Panc1 (cell line): ENCODE measurements around the gene ADA. TPM values are rescaled to one million over a fixed set of nuclear protein-coding genes. Genes with fewer than 3 reads are reported as not detected.

Experiments used
- ATAC-seq: fragments of 200-7000 bp; cut with Tn5 transposase; 2 replicates; pipeline ENCODE4 v1.9.1; 2020; ENCODE audit warnings: mild to moderate bottlenecking, moderate library complexity
- BruUV-seq: library from RNA; stranded (reverse); fragments of 400-500 nt; replicated peaks from 2 replicates; lab custom pipeline; 2021; lab: Mats Ljungman, UMichigan
- CTCF ChIA-PET: fragments of 300-600 bp; sonication (Branson Sonifier 250); formaldehyde crosslinking; loops from one replicate; lab custom pipeline; 2022; ENCODE audit warnings: antibody characterized with exemption; lab: Charles Lee
- POLR2A ChIA-PET: fragments of 300-600 bp; sonication (Branson Sonifier 250); formaldehyde crosslinking; loops from one replicate; lab custom pipeline; 2022; ENCODE audit warnings: antibody characterized with exemption; lab: Charles Lee
- DNase-seq: peaks from one replicate; pipeline ENCODE4 v3.0.0-alpha.2; 2010; ENCODE audit warnings: low read depth, low spot score
- H3K27ac ChIP-seq: 2 replicates; pipeline ENCODE4 v1.5.1; 2011; ENCODE audit warnings: mild to moderate bottlenecking, low read length, inconsistent platforms
- H3K27me3 ChIP-seq: fragments of 200-500 bp; sonication (Bioruptor generic); 2 replicates; pipeline ENCODE4 v1.6.0; 2014; ENCODE audit warnings: low read length, inconsistent platforms; ENCODE audit not compliant: control insufficient read depth, insufficient read depth
- H3K36me3 ChIP-seq: fragments of 200-500 bp; sonication (Bioruptor generic); 2 replicates; pipeline ENCODE4 v1.5.1; 2014; ENCODE audit warnings: inconsistent platforms, mild to moderate bottlenecking, low read length, moderate library complexity; ENCODE audit not compliant: control insufficient read depth, insufficient read depth
- H3K4me1 ChIP-seq: 2 replicates; pipeline ENCODE4 v1.5.1; 2011; ENCODE audit warnings: inconsistent platforms, mild to moderate bottlenecking, low read length, moderate library complexity; ENCODE audit not compliant: control insufficient read depth, insufficient read depth
- H3K4me3 ChIP-seq, 2 experiments: 2 replicates each; pipeline ENCODE4 v1.5.1; 2011 to 2012; ENCODE audit warnings: low read depth in 2 of 2, low read length in 2 of 2, mild to moderate bottlenecking in 2 of 2, inconsistent platforms in 1 of 2, moderate library complexity in 1 of 2
- H3K9me3 ChIP-seq: fragments of 200-500 bp; sonication (Bioruptor generic); 2 replicates; pipeline ENCODE4 v1.5.1; 2014; ENCODE audit warnings: low read depth, mild to moderate bottlenecking, inconsistent platforms, low read length, moderate library complexity; ENCODE audit not compliant: control insufficient read depth, insufficient read depth
- POLR2AphosphoS5 ChIP-seq: IDR thresholded peaks from 2 replicates; pipeline ENCODE4 v1.6.1; 2012; ENCODE audit warnings: mild to moderate bottlenecking, low read depth, low read length, moderate library complexity
- SIN3A ChIP-seq: IDR thresholded peaks from 2 replicates; pipeline ENCODE4 v1.6.1; 2012; ENCODE audit warnings: low read depth, mild to moderate bottlenecking, low read length, moderate library complexity, borderline replicate concordance; ENCODE audit not compliant: insufficient read depth
- TCF7L2 ChIP-seq: IDR thresholded peaks from 2 replicates; pipeline ENCODE4 v1.6.1; 2011; ENCODE audit warnings: mild to moderate bottlenecking, low read depth, low read length, inconsistent platforms
- in situ Hi-C: cut with HindIII; loops from 2 replicates; pipeline ENCODE4 v1.10.0; 2016; ENCODE audit warnings: low sequenced_read_pairs, low pct_unique_long_range_greater_than_20kb
- intact Hi-C: fragments of 100-400 bp; cut with micrococcal nuclease; formaldehyde crosslinking; loops from one replicate; pipeline ENCODE4 v1.10.0; 2022; ENCODE audit not compliant: unreplicated experiment
- total RNA-seq: library from RNA; stranded (reverse); gene quantifications from one replicate; pipeline ENCODE4 v1.2.1, GENCODE V29; 2021; ENCODE audit not compliant: unreplicated experiment
- TF ChIP-seq, protein P1 (sequence below), 2 experiments: IDR thresholded peaks; 2 replicates each; pipeline ENCODE4 v1.6.1; 2011 to 2012; ENCODE audit warnings: low read depth in 2 of 2, control low read depth in 1 of 2, low read length in 1 of 2, mild to moderate bottlenecking in 1 of 2, moderate library complexity in 1 of 2; ENCODE audit not compliant: insufficient read depth in 1 of 2
- TF ChIP-seq, protein P2 (sequence below): fragments of 450-650 bp; IDR thresholded peaks from 2 replicates; pipeline ENCODE4 v1.5.1; 2017; ENCODE audit warnings: mild to moderate bottlenecking

The ADA gene
- total RNA-seq, 1 experiment from 2014 or later, result 53.8 TPM

DNA sequence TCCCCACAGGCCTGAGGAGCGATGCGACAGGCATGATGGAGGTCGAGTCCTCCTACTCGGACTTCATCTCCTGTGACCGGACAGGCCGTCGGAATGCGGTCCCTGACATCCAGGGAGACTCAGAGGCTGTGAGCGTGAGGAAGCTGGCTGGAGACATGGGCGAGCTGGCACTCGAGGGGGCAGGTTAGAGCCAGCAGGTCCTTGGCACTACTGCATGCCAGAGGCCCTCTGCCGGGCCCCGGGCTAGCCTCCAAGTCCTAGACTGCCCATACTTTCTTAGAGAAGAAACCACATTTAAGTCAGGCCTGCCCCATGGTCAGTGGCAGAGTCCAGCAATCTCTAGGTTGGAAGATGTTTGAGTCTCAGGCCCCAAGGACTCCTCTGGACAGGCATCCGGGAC is 37.0 kb downstream of the ADA start:
- no peak for DNase-seq
- TF ChIP-seq POLR2AphosphoS5 (no peak), SIN3A (no peak), TCF7L2 (no peak)
- TF ChIP-seq, protein P1, sequence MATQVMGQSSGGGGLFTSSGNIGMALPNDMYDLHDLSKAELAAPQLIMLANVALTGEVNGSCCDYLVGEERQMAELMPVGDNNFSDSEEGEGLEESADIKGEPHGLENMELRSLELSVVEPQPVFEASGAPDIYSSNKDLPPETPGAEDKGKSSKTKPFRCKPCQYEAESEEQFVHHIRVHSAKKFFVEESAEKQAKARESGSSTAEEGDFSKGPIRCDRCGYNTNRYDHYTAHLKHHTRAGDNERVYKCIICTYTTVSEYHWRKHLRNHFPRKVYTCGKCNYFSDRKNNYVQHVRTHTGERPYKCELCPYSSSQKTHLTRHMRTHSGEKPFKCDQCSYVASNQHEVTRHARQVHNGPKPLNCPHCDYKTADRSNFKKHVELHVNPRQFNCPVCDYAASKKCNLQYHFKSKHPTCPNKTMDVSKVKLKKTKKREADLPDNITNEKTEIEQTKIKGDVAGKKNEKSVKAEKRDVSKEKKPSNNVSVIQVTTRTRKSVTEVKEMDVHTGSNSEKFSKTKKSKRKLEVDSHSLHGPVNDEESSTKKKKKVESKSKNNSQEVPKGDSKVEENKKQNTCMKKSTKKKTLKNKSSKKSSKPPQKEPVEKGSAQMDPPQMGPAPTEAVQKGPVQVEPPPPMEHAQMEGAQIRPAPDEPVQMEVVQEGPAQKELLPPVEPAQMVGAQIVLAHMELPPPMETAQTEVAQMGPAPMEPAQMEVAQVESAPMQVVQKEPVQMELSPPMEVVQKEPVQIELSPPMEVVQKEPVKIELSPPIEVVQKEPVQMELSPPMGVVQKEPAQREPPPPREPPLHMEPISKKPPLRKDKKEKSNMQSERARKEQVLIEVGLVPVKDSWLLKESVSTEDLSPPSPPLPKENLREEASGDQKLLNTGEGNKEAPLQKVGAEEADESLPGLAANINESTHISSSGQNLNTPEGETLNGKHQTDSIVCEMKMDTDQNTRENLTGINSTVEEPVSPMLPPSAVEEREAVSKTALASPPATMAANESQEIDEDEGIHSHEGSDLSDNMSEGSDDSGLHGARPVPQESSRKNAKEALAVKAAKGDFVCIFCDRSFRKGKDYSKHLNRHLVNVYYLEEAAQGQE (IDR thresholded peaks at IDR 0.05; ENCODE audit: insufficient read depth in 1 of 2, low read depth in 2 of 2, low read length in 1 of 2), result no peak
- TF ChIP-seq, protein P2, sequence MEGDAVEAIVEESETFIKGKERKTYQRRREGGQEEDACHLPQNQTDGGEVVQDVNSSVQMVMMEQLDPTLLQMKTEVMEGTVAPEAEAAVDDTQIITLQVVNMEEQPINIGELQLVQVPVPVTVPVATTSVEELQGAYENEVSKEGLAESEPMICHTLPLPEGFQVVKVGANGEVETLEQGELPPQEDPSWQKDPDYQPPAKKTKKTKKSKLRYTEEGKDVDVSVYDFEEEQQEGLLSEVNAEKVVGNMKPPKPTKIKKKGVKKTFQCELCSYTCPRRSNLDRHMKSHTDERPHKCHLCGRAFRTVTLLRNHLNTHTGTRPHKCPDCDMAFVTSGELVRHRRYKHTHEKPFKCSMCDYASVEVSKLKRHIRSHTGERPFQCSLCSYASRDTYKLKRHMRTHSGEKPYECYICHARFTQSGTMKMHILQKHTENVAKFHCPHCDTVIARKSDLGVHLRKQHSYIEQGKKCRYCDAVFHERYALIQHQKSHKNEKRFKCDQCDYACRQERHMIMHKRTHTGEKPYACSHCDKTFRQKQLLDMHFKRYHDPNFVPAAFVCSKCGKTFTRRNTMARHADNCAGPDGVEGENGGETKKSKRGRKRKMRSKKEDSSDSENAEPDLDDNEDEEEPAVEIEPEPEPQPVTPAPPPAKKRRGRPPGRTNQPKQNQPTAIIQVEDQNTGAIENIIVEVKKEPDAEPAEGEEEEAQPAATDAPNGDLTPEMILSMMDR, result no peak
- peaks cover 10% of the 10 kb centered on the region for H3K4me1 ChIP-seq
- intact Hi-C loops (no loop called here), in situ Hi-C loops (no loop called here)
- BruUV-seq, result no TSS peak
- no peaks in the 10 kb centered on the region for H3K27me3 ChIP-seq
- POLR2A ChIA-PET, result interaction anchor here (0.6 kb wide), 1 partner anchor 257 kb away, joined by 5 read pairs; no protein-coding TSS in a partner anchor
- CTCF ChIA-PET, result no interaction called here
- no peaks in the 10 kb centered on the region for H3K9me3 ChIP-seq
- no peak for ATAC-seq
- H3K36me3 ChIP-seq, result no peaks in the 10 kb centered on the region; the same call in none of the 2 replicates
- no peak overlapping the region for H3K4me3 ChIP-seq
- H3K27ac ChIP-seq, result no peak overlapping the region

DNA sequence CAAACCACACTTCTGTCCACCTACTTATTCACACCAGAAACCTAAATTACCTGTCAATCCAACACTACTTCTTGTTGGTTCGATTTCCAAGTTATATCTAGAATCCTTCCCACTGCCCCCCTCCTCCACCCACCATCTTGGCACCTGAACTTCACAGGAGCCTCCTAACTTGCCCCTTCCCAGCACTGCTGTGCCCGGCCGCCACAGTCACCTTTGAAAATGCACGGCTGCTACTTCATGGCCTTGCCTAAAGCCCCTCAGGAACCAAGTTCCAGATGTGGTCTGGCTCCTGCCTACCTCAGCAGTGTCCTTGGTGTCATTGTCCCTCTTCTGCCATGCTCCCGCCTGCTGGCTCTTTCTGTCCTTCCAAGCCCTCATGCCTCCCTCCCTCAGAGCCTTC is 37.9 kb downstream of the ADA start:
- H3K4me1 ChIP-seq, result peaks cover 19% of the 10 kb centered on the region
- intact Hi-C loops, result no loop called here
- no peak for TF ChIP-seq SIN3A
- TF ChIP-seq TCF7L2, result no peak
- TF ChIP-seq POLR2AphosphoS5, result no peak
- in situ Hi-C loops, result no loop called here
- no peak overlapping the region for H3K27ac ChIP-seq
- H3K27me3 ChIP-seq, result no peaks in the 10 kb centered on the region
- H3K4me3 ChIP-seq, result no peak overlapping the region
- no peak for ATAC-seq
- ChIA-PET POLR2A (no interaction called here), CTCF (no interaction called here)
- no TSS peak for BruUV-seq
- no peak for DNase-seq
- H3K9me3 ChIP-seq, result no peaks in the 10 kb centered on the region
- H3K36me3 ChIP-seq, result no peaks in the 10 kb centered on the region; the same call in none of the 2 replicates

DNA sequence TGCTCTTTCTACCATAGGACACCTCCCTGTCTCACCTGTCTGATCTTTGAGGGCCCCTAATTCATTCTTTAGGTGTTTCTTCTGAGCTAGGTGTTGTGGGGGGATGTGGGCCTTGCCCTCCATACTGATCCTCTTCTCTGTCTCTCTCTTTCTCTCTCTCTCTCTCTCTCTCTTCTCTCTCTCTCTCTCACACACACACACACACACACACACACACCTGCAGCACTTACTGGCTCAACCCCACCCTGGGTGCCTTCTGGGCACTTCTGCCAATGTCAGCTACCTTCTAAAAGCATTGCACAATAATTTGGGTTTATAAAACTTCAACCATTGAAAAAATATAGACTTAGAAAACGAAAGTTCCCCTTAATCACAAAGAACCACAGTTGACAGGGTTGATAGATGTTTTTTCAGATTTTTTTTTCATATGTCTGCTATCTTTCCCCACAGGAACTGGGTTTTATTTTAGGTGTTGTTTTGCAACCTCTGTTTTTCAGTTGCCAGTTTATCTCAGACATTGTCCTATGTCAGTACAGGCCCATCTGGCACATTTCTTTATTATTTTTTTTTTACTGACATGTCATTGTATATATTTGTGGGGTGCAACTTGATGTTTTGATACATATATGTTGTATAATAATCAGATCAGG is 41.1 kb downstream of the ADA start:
- H3K4me1 ChIP-seq, result peaks cover 21% of the 10 kb centered on the region
- peak overlapping the region; percentile 95 for H3K27ac ChIP-seq
- no peaks in the 10 kb centered on the region for H3K27me3 ChIP-seq
- peak; percentile 17 for ATAC-seq
- POLR2A ChIA-PET, result interaction anchor here (0.6 kb wide), 3 partner anchors 35 to 113 kb away, joined by 3 to 6 read pairs (median 3); no protein-coding TSS in a partner anchor
- in situ Hi-C loops (no loop called here), intact Hi-C loops (loop anchor here (2.0 kb wide), 1 partner anchor 222 kb away; no protein-coding TSS in a partner anchor)
- no peak overlapping the region for H3K4me3 ChIP-seq
- no peak for DNase-seq
- no peaks in the 10 kb centered on the region for H3K9me3 ChIP-seq
- BruUV-seq, result no TSS peak
- TF ChIP-seq TCF7L2, result no peak
- no peak for TF ChIP-seq SIN3A
- TF ChIP-seq, protein P2, result no peak
- CTCF ChIA-PET, result interaction anchor here (0.6 to 1.5 kb wide), 9 partner anchors 13 to 393 kb away, joined by 3 to 10 read pairs (median 4); partner anchors contain the start of gene SERINC3
- H3K36me3 ChIP-seq, result no peaks in the 10 kb centered on the region; the same call in 1 of the 2 replicates
